ENCODE measurements around the gene CHFR.
"Not testable (repeated sequence)": the region's sequence is repeated elsewhere in the genome, so short reads cannot be mapped to it uniquely, and the experiment has no call there.

Gene CHFR

GRCh38 chr12:132807295-132808092, 79.9 kb downstream of the CHFR start:
- DNase-seq = no peak

- DNase-seq = no peak
Measured at GRCh38 chr12:132806857-132807256, 80.5 kb downstream of the CHFR start.

GRCh38 chr12:132804426-132804861, 83.0 kb downstream of the CHFR start:
- DNase-seq = no peak

GRCh38 chr12:132803888-132804287, 83.5 kb downstream of the CHFR start:
- DNase-seq = no peak

- DNase-seq = no peak
Measured at GRCh38 chr12:132803125-132803524, 84.3 kb downstream of the CHFR start.

- DNase-seq = no peak
Measured at GRCh38 chr12:132801741-132802140, 85.7 kb downstream of the CHFR start.

GRCh38 chr12:132798836-132799235, 88.6 kb downstream of the CHFR start:
- no peak for DNase-seq

GRCh38 chr12:132797820-132798570, 89.4 kb downstream of the CHFR start:
- no peak for DNase-seq

- DNase-seq = no peak
Measured at GRCh38 chr12:132795847-132796246, 91.6 kb downstream of the CHFR start.

- not testable (repeated sequence) for DNase-seq
Measured at GRCh38 chr12:132791940-132792339, 95.5 kb downstream of the CHFR start.

- no peak for DNase-seq
Measured at GRCh38 chr12:132789099-132789471, 98.3 kb downstream of the CHFR start.

- no peak for DNase-seq
Measured at GRCh38 chr12:132788375-132789098, 98.9 kb downstream of the CHFR start.

GRCh38 chr12:132787877-132788276, 99.5 kb downstream of the CHFR start:
- no peak for DNase-seq

- no peak for DNase-seq
Measured at GRCh38 chr12:132786192-132786591, 101.2 kb downstream of the CHFR start.

GRCh38 chr12:132784580-132784979, 102.8 kb downstream of the CHFR start:
- DNase-seq = no peak

GRCh38 chr12:132783917-132784531, 103.4 kb downstream of the CHFR start:
- no peak for DNase-seq

Measured in activated gamma-delta T cell treated with Interleukin-2 at 50 U/mL for 16 hours (primary cell).